Measurements from ENCODE around the gene CEBPZOS.
"Not testable (repeated sequence)": the region's sequence is repeated elsewhere in the genome, so short reads cannot be mapped to it uniquely, and the experiment has no call there.

The CEBPZOS gene

GRCh38 chr2:37191747-37192146 is 4.5 kb upstream of the CEBPZOS start:
- DNase-seq: no peak

- DNase-seq: no peak
These were observed 3.7 kb upstream of the CEBPZOS start for GRCh38 chr2:37192551-37192950.

DNA sequence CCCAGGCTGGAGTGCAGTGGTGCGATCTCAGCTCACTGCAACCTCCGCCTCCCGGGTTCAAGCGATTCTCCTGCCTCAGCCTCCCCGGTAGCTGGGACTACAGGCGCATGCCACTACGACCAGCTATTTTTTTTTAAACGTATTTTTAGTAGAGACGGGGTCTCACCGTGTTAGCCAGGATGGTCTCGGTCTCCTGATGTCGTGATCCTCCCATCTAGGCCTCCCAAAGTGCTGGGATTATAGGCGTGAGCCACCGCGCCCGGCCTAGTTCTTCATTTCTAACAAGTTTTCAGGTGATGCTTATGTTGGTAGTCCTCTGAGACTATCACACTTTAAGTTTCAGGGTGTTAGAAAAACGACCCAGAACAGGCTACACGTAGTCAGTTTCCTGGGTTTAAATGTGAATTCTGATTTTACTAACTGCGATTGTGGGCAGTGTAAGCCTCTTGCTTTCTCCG is 405 bp upstream of the CEBPZOS start:
- peak; percentile 6 for DNase-seq

DNA sequence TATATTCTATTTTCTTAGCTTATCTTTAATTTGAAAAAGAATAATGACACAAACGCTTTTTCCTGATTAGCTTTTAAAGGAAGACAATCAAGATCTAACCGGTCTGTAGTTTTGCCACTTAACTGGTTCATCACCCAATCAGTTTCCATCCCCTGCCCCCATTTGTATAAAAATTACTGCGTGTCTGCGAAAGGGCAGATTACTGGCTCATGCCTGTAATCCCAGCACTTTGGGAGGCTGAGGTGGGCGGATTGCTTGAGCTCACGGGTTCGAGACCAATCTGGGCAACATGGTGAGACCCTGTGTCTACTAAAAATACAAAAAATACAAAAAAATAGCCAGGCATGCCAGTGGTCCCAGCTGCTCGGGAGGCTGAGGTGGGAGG is 2.4 kb downstream of the CEBPZOS start:
- no peak for DNase-seq

- DNase-seq: no peak
These were observed 4.9 kb downstream of the CEBPZOS start for GRCh38 chr2:37201208-37201607.

- DNase-seq: peak; percentile 6
These were observed 5.5 kb downstream of the CEBPZOS start for GRCh38 chr2:37201766-37202165.

- no peak for DNase-seq
These were observed 7.4 kb downstream of the CEBPZOS start for GRCh38 chr2:37203708-37204107.

- not testable (repeated sequence) for DNase-seq
These were observed 8.9 kb downstream of the CEBPZOS start for GRCh38 chr2:37205071-37205661.

DNA sequence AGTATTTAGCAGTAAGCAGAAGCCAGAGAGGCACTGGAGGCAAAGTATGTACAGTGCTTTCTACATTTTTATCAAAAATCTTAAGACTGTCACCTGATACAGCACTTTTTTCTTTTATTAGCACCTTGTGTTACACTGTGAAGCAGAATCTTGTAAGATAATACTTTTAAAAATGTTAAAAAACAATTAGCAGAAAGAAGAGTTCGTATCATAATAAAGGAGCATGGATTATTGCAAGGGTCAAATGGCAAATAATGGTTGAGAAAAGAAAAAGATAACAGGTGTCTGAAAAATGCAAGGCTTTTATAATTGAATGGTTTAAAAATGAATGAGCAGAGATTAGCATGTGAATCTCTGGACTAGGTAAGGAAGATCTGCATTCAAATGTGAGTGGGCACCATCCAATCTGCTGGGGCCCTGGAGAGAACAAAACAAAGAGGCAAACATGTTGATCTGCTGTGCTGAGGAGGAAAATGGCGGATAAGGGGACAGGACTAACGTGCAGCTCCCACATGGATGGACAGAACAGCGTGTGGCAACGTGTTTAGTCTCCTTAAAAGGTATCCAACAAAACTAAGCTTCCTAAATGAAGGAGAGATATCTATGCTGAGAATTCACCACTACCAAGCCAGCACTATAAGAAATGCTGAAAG is 9.5 kb downstream of the CEBPZOS start:
- DNase-seq: no peak

GRCh38 chr2:37206760-37207159 is 10.5 kb downstream of the CEBPZOS start:
- not testable (repeated sequence) for DNase-seq

- no peak for DNase-seq
These were observed 14.9 kb downstream of the CEBPZOS start for GRCh38 chr2:37211212-37211611.

DNA sequence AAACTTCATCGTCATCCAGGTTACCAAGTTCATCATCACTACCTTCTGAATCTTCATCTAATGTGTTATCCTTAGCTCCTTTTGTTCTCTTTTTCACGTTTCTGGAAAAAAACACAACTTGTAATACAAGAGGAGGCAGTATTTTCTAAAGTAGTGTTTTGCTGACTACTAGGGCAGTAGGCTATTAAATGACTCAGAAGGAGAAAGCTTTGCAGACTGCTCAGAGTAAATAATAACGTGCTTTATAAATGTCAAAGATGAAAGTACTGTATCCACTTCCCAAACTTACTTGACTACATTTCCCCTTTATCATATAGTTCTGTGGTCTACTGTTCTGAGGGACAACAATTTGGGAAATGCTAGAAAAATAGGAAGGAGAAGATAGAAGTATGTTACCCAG is 15.6 kb downstream of the CEBPZOS start:
- no peak for DNase-seq

DNA sequence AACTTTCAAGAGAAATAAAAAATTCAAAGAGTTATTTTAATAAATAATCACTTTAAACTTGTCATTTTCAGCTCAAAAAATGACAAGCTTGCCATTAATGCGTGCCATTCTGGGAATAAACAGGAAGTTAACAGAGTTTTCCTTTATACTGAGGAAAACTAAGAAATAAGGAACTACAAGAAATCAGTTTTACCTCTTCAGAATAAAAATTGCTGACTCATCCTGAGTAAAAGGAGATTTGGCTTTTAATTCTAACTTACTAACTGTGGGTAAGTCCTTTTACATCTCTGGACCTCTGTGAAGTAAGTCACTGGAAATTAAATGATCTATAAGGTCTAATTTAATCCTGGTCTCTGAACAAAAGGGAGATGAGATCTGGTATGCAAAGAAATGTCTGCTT is 19.0 kb downstream of the CEBPZOS start:
- no peak for DNase-seq

GRCh38 chr2:37219046-37219445 is 22.8 kb downstream of the CEBPZOS start:
- no peak for DNase-seq

DNA sequence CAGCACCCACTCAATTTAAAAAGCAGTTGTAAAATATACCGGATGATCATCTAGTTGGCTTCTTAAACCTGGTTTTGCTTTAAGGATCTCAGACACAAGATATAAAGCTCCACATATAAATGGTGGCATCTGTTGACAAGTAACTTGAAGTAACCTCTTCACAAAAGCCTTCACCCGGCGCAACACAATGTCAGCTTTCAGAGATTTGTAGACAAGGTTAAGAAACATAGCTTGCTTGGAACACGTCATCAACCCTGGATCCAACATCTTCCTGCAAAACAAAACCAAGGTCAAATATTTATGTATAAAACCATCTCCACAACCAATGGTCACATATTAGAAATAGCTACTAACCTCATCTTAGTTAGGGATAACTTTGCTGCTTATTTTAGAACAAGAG is 26.8 kb downstream of the CEBPZOS start:
- DNase-seq: no peak

- DNase-seq: no peak
These were observed 27.8 kb downstream of the CEBPZOS start for GRCh38 chr2:37224063-37224462.

GRCh38 chr2:37225129-37225528 is 28.8 kb downstream of the CEBPZOS start:
- not testable (repeated sequence) for DNase-seq

DNA sequence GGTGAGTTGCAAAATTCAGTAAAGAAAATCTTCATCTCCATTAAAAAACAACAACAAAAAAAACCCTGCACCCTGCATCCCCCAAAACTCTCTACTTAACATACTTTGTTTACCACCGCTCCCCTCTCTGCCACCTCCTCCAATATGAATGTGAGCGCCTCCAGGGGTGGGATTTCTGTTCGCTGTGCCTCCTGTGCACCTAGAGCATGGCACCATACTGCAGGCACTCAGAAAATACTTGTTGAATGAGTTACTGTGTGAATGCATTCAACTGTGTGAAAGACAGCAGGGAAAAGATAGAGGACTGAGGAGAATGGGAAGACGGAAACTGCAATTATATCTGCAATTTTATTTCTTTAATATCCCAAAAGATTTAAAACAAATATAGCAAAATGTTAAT is 30.6 kb downstream of the CEBPZOS start:
- DNase-seq: no peak

DNA sequence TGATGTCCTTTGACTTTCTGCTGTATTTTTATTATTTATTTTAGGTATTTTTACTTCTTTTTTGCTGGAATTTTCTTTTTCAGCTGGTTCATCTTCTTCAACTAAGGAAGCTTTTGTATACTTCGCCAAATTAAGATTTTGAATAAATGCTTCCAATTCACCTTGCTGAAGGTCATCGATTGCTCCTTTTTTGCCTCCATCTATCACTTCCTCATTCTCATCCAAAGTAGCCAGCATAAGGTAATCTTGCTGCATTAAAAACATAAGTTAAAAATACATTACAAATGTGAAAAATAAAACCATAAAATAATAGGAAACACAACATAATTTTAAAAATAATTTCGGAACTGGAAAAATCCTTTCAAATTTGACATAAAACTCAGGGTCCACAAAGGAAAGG is 32.5 kb downstream of the CEBPZOS start:
- DNase-seq: no peak

GRCh38 chr2:37230581-37230980 is 34.3 kb downstream of the CEBPZOS start:
- no peak for DNase-seq

- peak; percentile 88 for DNase-seq
These were observed 35.2 kb downstream of the CEBPZOS start, which contains the start of the genes CEBPZ and NDUFAF7 for GRCh38 chr2:37231241-37232130. Gene CEBPZ, minus strand, starts transcription at chr2:37231596. Its CDS starts 29 bp downstream, at chr2:37231567. Gene NDUFAF7, plus strand, starts transcription at chr2:37231658. Its CDS starts 48 bp downstream, at chr2:37231706.

GRCh38 chr2:37232131-37232933 is 36.0 kb downstream of the CEBPZOS start:
- no peak for DNase-seq

GRCh38 chr2:37243435-37243834 is 47.1 kb downstream of the CEBPZOS start:
- no peak for DNase-seq
